SW 1271 (cell line): Measurements from ENCODE around the gene LRRC59.
"Not testable (repeated sequence)": the region's sequence is repeated elsewhere in the genome, so short reads cannot be mapped to it uniquely, and the experiment has no call there.

Experiments
- DNase-seq, 2 experiments: peaks; one replicate each; lab custom pipeline; 2025; lab: John Stamatoyannopoulos, UW

LRRC59 gene

DNA sequence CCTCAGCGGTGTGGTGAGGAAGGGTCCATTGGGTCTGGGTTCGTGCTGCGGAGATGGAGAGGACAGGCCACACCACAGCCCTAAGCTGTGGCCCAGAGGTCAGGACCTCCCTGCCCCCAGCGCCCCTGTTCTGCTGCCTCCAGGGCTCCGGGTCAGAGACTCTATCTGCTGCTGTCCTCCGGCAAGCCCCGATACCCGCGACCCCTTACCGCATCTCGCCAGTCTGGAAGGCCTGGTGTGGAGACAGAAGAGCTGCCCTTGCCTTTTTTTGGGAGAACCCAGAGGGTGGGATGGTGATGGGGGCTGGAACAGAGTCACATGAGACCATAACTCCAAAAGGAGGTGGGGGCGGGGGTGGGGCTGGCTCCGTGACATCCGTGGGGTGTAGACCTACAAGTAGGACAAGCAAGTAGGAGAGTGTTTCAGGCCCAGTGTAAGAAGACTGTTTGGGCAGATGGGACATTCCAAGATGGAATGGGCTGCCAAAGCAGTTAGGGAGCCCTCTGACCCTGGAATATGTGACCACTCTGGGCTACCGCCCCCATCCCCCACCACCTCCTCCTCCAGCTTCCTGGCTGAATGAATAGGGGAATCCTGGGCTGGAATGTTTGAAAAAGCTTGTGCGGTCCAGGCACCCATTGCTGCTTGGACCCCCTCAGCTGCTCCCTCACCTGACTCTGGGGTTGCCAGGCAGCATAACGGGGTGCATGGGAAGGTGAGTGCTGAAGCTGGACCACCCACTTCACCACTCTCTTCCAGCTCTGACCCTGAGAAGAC lies 50.0 kb downstream of the LRRC59 start:
- no peak for DNase-seq

DNA sequence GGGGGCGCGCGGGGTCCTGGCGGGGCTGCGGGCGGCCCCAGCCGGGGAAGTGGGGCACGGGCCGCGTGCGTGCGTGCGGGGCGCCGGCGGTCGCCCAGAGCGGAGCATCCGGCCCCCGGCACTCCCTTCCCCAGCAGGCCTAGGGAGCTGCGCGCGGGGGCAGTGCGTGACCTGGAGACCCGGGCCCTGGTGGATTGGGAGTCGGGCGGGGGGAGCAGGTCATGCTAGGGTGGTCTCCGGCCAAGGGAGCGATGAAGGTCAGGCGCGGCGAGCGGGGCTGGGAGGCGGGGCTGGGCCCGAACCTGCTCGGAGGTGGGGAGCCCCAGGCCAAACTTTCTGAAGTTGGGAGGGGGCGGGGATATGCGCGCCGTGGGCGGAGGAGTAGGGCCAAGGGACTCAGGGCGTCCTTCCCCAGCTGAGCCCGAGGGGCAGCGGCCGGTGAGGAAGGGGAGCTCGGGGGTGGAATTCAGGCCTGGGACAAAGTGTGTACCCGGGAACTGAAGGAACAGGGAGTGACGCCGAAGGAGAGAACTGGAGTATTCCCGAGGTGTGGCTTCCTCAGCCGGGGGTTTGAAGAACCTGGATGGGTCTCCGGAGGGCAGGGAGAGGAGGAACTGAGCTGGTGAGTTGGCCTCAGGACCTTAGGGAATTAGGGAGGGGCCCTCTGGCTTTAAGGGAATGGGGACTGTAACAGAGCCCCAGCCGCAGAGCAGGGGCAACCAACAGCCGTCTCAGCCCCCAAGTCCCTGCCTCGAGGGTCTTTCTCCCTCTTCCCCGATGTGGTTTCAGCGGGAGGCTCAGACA lies 50.8 kb downstream of the LRRC59 start:
- DNase-seq: no peak

DNA sequence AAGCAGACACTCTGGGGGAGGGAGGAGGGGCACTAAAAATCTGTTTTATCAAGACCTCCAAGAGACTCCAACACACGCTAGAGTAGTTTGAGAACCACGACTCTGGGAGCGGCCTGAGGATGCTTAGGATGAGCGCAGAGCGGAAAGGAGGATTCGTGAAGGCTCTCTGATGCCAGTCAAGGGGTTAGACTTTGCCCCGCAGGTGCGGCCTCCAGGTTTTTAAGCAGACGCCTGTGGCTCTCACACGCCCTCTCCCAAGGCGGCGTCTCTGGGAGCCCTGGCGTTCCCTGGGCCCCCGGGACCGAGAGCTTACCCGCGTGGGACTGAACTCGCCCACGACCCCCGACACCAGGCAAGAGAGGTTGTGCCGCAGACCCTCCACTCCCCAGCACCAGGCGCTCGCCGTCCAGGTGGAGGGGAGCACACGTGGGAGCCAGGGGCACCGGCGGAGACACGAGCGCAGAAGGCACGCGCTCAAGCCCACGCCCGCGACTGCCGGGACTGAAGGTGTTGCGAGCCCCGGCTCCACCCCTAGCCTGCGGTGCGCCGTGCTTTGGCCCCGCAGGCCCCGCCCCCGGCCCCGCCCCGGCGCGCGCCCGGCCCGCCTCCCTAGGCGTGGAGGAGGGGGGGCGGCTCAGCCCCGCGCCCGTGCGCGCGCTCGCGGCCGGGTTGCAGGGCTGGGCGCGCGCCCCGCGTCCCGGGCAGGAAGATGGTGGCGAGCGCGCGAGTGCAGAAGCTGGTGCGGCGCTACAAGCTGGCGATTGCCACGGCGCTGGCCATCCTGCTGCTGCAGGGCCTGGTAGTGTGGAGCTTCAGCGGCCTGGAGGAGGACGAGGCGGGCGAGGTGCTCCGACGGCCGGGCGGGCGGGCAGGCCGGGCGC lies 51.7 kb downstream of the LRRC59 start, which contains the start of gene XYLT2:
TSS of gene XYLT2 (plus strand) at position 695 of the 881 bp plus-strand sequence. CDS start at position 710, 15 bp downstream.
- DNase-seq: peak in 1 of 2 experiments; percentile 73

DNA sequence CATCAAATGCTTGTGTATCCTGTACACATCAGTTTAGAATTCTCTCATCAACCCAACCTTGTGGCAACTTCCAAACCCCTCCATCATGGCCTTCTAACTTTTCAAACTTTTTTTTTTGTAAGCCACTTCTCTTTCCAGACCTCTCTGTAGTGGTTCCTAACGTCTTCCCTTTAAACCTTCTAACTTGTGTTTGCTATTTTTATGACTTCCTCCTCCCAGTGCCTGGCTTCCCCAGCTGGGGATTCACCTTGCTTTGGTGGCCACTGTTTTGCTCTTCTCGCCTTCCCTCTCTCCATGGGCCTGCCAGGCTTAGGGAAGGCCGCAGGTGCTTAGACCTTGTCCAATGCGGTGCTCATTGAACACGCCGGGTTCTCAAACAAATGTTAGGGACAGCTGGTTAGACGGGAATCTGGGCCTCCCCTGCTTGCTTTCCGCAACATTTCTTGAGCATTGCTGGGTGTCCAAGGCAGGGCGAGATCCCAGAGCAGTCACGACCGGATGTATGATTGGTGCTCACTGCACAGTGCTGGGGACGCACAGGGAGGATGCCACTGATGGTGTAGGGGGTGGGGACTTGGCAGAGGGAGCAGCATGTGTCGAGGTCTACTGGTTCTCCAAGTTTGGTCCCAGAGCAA lies 52.5 kb downstream of the LRRC59 start:
- no peak for DNase-seq

DNA sequence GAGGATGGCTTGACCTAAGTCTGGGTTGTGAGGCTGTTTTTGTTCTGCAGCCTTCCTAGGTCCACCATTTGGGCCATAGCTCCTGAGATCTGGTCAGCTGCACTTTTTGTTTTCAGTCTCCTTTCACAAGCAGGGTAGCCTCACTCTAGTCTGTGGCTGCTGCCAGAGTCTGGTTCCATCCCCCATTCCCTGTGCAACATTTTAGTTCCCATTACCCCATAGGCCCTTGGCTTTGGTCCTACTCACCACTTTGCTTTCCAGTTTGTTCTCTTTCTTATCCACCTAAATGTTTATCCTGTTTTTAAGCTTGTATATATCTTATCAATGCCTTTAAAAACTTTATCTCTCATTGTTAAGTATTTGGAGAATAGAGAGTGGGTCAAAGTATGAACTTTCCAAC lies 57.9 kb downstream of the LRRC59 start:
- no peak for DNase-seq

DNA sequence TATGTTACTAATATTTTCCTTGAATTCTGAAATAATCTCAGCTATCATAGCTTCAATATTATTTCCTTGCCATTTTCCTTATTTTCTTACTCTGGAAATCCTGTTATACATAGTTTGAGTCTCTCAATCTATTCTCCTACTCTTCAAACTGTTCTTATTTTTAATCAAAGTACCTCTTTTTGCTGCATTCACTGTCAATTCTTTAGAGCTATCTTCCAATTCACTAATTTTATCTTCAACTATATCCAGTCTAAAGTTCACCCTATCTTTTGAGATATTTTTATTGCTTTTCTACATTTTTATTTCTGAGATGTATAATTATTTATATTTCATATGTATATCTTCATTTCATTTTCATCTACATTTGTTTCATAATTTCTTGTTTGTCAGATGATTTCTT lies 58.7 kb downstream of the LRRC59 start:
- DNase-seq: no peak

DNA sequence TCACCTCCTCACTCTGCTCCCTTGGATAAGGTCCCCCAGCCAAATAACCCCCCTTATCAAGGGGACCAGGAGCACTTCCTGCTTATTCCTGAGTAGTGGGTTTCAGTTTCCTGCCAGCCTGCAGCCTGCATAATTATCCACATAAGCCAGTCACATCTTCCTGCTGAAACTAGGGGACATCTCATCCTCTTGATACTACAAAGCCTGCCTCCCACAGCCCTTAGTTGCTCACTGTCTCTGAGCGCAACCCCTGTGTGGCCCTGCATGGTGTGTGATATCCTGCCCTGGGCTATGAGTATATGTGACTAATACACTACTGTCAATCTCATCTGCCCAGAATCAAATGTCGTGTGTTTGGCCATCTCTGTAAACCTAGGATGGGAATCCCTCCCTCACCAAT lies 59.4 kb downstream of the LRRC59 start:
- DNase-seq: no peak

DNA sequence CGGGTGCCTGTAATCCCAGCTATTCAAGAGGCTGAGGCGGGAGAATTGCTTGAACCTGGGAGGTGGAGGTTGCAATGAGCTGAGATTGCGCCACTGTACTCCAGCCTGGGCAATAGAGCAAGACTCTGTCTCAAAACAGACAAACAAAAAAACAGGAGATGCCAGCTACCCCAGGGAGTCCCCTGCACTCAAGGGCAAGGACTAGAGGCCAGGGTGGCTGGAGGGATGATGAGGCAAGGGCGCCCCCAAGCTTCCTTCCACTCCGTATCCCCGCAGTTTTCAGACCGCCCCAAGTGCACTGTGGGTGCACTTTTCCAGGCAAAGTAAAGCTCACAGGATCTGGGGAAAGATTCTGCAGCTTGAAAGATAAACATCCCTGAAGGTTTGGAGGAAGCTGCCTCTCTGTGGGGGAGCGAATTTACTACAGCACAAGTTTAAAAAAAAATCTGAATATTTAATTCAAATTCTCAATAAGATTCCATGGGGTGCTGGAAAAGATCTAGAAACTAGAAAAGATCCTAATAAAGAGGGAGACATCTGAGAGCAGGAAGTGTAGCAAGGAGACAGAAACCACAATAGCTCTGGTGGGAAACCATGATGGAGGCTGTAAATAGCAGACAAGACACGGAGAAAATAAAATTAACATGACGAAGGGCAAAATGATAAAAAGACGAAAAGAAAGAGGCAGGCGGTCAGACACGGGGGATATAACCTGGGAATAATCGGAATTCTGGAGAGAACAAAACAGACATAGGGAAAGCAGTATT lies 63.8 kb downstream of the LRRC59 start:
- DNase-seq: not testable (repeated sequence)

DNA sequence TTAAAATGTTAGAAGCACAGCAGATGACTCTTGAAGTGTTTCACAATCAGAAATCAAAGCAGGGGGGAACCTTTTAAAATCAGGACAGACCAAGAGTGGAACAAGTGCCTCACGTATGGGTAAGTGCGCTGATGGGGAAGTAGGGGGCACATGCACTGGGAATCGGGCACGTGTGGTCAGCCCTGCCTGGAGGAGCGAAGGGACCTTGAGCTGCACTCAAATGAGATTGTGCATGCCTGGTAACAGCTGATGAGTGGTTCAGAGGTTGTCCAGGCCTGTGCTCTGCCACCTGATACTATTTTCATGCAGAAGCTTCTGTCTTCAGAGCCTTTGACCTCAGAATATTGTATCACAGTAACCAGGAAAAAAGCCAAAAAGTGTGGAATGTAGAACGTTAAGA lies 65.1 kb downstream of the LRRC59 start:
- DNase-seq: no peak
